Keratinocyte (primary cell): Measurements from ENCODE around the gene NFYC. TPM values are rescaled to one million over a fixed set of nuclear protein-coding genes. Genes with fewer than 3 reads are reported as not detected.
A peak's percentile ranks its signal among the peaks of the same experiment; 100 is the strongest.

Experiments
- DNase-seq: peaks from one replicate; pipeline ENCODE4 v3.0.0-alpha.2; 2011; ENCODE audit warnings: low read depth, missing footprints, low spot score
- FAIRE-seq: peaks from 2 replicates; lab custom pipeline; 2011; peaks lifted over from hg19 to GRCh38; lab: Jason Lieb, UNC
- H2AFZ ChIP-seq: 2 replicates; pipeline ENCODE4 v1.6.0; 2012; ENCODE audit warnings: low read length, control low read depth, inconsistent platforms; ENCODE audit not compliant: control insufficient read depth
- H3K27ac ChIP-seq: 2 replicates; pipeline ENCODE4 v1.5.1; 2011; ENCODE audit warnings: low read length; ENCODE audit not compliant: control insufficient read depth, insufficient read depth
- H3K27me3 ChIP-seq: 3 replicates; pipeline ENCODE4 v1.6.0; 2011; ENCODE audit warnings: low read length; ENCODE audit not compliant: control insufficient read depth, insufficient read depth; ENCODE audit errors: extremely low read depth
- H3K36me3 ChIP-seq, 2 experiments: 2 replicates in 1 of 2; 3 replicates in 1 of 2; pipeline ENCODE4 v1.5.1; 2011; ENCODE audit warnings: low read length in 2 of 2, mild to moderate bottlenecking in 1 of 2; ENCODE audit not compliant: control insufficient read depth in 2 of 2, insufficient read depth in 2 of 2; ENCODE audit errors: extremely low read depth in 1 of 2
- H3K4me1 ChIP-seq: 3 replicates; pipeline ENCODE4 v1.5.1; 2011; ENCODE audit warnings: low read length; ENCODE audit not compliant: control insufficient read depth, insufficient read depth; ENCODE audit errors: extremely low read depth
- H3K4me2 ChIP-seq: 3 replicates; pipeline ENCODE4 v1.6.0; 2011; ENCODE audit warnings: low read depth, low read length; ENCODE audit not compliant: control insufficient read depth, insufficient read depth; ENCODE audit errors: extremely low read depth
- H3K4me3 ChIP-seq, 3 experiments: fragments of 200-600 bp in 1 of 3; sonication (generic) in 1 of 3; 2 replicates in 2 of 3; 3 replicates in 1 of 3; pipeline ENCODE4 v1.5.1; 2011 to 2016; ENCODE audit warnings: low read length in 3 of 3, mild to moderate bottlenecking in 3 of 3, control low read depth in 2 of 3, inconsistent platforms in 1 of 3, low read depth in 1 of 3, mixed read lengths in 1 of 3, mixed run types in 1 of 3, moderate library complexity in 1 of 3; ENCODE audit not compliant: control insufficient read depth in 2 of 3, insufficient read depth in 2 of 3; ENCODE audit errors: extremely low read depth in 1 of 3
- H3K79me2 ChIP-seq: 2 replicates; pipeline ENCODE4 v1.6.0; 2012; ENCODE audit warnings: low read length; ENCODE audit not compliant: control insufficient read depth, insufficient read depth
- H3K9ac ChIP-seq: 3 replicates; pipeline ENCODE4 v1.6.0; 2011; ENCODE audit warnings: low read length; ENCODE audit not compliant: control insufficient read depth, insufficient read depth; ENCODE audit errors: extremely low read depth
- H3K9me1 ChIP-seq: 3 replicates; pipeline ENCODE4 v1.6.0; 2011; ENCODE audit warnings: low read length; ENCODE audit not compliant: control insufficient read depth, insufficient read depth; ENCODE audit errors: extremely low read depth
- H3K9me3 ChIP-seq: 2 replicates; pipeline ENCODE4 v1.5.1; 2012; ENCODE audit warnings: low read depth, low read length; ENCODE audit not compliant: control insufficient read depth
- H4K20me1 ChIP-seq: 3 replicates; pipeline ENCODE4 v1.6.0; 2011; ENCODE audit warnings: low read length; ENCODE audit not compliant: control insufficient read depth, insufficient read depth; ENCODE audit errors: extremely low read depth
- EZH2 ChIP-seq: IDR thresholded peaks from one replicate; pipeline ENCODE4 v1.6.1; 2012; ENCODE audit warnings: inconsistent platforms, mild to moderate bottlenecking, low read length, moderate library complexity
- dilution Hi-C: fragments of 300-500 bp; cut with MboI; formaldehyde crosslinking; loops from one replicate; pipeline ENCODE4 v1.7.0; 2020; ENCODE audit warnings: low sequenced_read_pairs; ENCODE audit not compliant: extremely low pct_ligation_motif_present
- polyA plus RNA-seq, 5 experiments: library from polyadenylated mRNA; depleted of rRNA in 3 of 5; stranded (reverse) in 3 of 5; stranded (forward) in 1 of 5; unstranded in 1 of 5; fragments of >200 nt; gene quantifications; 1 replicate in 1 of 5; 2 replicates in 3 of 5; 3 replicates in 1 of 5; pipeline versions ENCODE4 v1.2.1 to v1.2.3, GENCODE V29; 2011 to 2012; ENCODE audit warnings: missing spikeins in 2 of 5, low read depth in 1 of 5, low replicate concordance in 1 of 5
- TF ChIP-seq, protein P1 (sequence below), 3 experiments: IDR thresholded peaks in 1 of 3; conservative IDR thresholded peaks in 1 of 3; optimal IDR thresholded peaks in 1 of 3; 2 replicates in 2 of 3; 3 replicates in 1 of 3; pipeline versions ENCODE3 to v1.5.1; 2011; ENCODE audit warnings: low read length in 3 of 3, mild to moderate bottlenecking in 3 of 3, moderate library complexity in 2 of 3, control low read depth in 1 of 3, inconsistent platforms in 1 of 3; ENCODE audit not compliant: insufficient read depth in 2 of 3; ENCODE audit errors: extremely low read depth in 1 of 3

NFYC gene
- polyA plus RNA-seq, 1 donor (not counting 4 experiments of a cell fraction or from before 2014, with no cell fraction given) = 32.4 TPM

DNA sequence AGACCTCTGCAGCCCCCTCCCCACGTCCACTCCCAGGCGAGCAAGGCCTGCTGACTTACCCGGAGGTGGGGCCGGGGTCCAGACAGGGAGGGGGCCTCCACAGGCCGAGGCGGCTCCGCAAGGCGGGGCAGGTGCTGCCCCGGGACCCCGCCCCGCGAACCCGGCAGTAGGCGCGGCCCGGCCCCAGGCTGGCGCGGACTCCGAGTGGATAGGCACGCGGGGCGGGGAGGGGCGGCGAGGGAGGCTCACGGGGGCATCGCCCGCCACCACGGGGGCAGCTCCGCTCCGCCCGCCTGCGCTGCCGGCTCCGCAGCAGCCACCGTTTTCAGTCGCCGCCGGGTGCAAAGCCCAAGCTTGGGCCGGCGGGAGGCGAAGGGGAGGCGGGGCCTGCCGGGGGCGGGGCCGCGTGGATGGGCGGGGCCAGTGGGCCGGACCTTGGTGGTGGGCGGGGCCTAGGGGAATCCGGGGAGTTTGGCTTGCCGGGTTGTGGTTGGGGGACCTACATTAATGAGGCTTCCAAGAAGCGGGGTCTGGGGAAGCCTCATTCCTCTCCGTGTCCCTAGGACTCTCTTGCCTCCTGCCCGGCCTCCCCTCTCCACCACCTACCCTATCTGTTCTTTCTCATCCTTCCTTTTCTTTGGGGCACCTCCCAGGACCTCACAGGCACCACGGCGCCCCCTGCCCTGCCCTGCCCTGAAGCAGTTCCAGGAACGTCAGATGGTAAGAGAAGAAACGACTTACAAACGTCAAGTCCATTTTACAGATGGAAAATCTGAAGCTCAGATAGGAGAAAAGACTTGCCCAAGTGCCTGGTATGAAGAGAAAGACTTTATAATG is 26.0 kb upstream of the NFYC start, which contains the start of gene RIMS3:
RIMS3 (minus strand) TSS at position 348 of the 837 bp plus-strand sequence. CDS start 23,757 bp downstream, outside the sequence.
- H3K27ac ChIP-seq = no peak within 1 kb of the TSS
- H4K20me1 ChIP-seq = no peaks in the 10 kb centered on the region
- peak within 1 kb of the TSS; percentile 42 to 59 (median 53) for H3K4me3 ChIP-seq
- H3K9ac ChIP-seq = peak within 1 kb of the TSS; percentile 15
- peak within 1 kb of the TSS; percentile 76 for H3K4me2 ChIP-seq
- no peaks in the 10 kb centered on the region for H3K36me3 ChIP-seq
- TF ChIP-seq, protein P1, sequence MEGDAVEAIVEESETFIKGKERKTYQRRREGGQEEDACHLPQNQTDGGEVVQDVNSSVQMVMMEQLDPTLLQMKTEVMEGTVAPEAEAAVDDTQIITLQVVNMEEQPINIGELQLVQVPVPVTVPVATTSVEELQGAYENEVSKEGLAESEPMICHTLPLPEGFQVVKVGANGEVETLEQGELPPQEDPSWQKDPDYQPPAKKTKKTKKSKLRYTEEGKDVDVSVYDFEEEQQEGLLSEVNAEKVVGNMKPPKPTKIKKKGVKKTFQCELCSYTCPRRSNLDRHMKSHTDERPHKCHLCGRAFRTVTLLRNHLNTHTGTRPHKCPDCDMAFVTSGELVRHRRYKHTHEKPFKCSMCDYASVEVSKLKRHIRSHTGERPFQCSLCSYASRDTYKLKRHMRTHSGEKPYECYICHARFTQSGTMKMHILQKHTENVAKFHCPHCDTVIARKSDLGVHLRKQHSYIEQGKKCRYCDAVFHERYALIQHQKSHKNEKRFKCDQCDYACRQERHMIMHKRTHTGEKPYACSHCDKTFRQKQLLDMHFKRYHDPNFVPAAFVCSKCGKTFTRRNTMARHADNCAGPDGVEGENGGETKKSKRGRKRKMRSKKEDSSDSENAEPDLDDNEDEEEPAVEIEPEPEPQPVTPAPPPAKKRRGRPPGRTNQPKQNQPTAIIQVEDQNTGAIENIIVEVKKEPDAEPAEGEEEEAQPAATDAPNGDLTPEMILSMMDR (optimal IDR thresholded peaks at IDR 0.05 in 1 of 3, IDR thresholded peaks at IDR 0.05 in 1 of 3, conservative IDR thresholded peaks at IDR 0.05 in 1 of 3; ENCODE audit: extremely low read depth in 1 of 3, insufficient read depth in 2 of 3, low read length in 3 of 3) = peak in 1 of 3 experiments; percentile 28
- TF ChIP-seq EZH2 = no peak
- FAIRE-seq (peak; percentile 13), DNase-seq (no peak)
- dilution Hi-C loops = no loop called here
- H3K27me3 ChIP-seq = peaks cover 12% of the 10 kb centered on the region
- no peaks in the 10 kb centered on the region for H3K9me1 ChIP-seq
- H3K79me2 ChIP-seq = no peaks in the 10 kb centered on the region
- no peaks in the 10 kb centered on the region for H3K9me3 ChIP-seq
- H2AFZ ChIP-seq = peak within 1 kb of the TSS; percentile 72
- peaks cover 16% of the 10 kb centered on the region for H3K4me1 ChIP-seq

DNA sequence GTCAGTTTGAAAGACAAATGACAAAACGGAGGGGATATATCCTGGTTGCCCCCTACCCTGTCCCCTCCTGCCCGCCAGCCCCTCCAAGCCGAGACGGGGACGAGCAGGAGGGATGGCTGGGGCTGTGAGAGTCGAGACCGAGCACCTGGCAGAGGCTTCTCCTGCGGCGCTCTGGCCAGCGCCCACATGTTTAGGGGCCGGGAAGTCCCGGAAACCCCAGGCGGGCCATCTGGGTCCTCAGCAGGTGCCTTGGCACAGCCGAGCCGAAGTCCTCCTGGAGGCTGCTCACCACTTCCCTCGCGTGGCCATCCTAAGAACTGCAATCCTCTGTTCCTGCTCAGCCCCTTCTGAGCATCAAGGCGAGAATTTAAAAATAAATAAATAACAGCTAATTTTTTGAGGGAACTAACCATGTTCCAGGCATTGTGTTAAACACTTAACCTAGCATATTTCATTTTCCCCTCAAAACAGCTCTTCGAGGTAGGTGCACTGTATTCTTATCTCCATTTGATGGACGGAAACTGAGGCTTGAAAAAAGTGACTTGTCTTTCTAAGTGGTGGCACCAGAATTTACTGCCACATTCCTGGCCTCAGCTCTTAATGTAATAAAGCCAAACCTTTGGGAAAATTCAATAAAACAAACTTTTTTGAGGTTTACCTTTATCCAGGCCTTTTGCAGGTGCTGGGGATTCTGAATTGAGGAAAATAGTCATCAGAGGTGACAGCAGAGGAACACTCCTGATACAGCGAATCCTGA is 22.6 kb upstream of the NFYC start:
- H3K79me2 ChIP-seq = no peaks in the 10 kb centered on the region
- H3K9me1 ChIP-seq = no peaks in the 10 kb centered on the region
- no peak overlapping the region for H3K4me3 ChIP-seq
- H3K27ac ChIP-seq = no peak overlapping the region
- peak overlapping the region; percentile 37 for H3K4me2 ChIP-seq
- H3K9ac ChIP-seq = no peak overlapping the region
- H3K36me3 ChIP-seq = no peaks in the 10 kb centered on the region
- TF ChIP-seq EZH2 = no peak
- TF ChIP-seq, protein P1 (optimal IDR thresholded peaks at IDR 0.05 in 1 of 3, IDR thresholded peaks at IDR 0.05 in 1 of 3, conservative IDR thresholded peaks at IDR 0.05 in 1 of 3; ENCODE audit: extremely low read depth in 1 of 3, insufficient read depth in 2 of 3, low read length in 3 of 3) = peak; percentile 89 to 92 (median 90)
- dilution Hi-C loops = no loop called here
- H3K27me3 ChIP-seq = peaks cover 12% of the 10 kb centered on the region
- H2AFZ ChIP-seq = no peak overlapping the region
- DNase-seq (no peak), FAIRE-seq (peak; percentile 69)
- peaks cover 6% of the 10 kb centered on the region for H3K4me1 ChIP-seq
- no peaks in the 10 kb centered on the region for H3K9me3 ChIP-seq
- H4K20me1 ChIP-seq = no peaks in the 10 kb centered on the region
